Measurements from ENCODE around the gene BMP7.
"Not testable (repeated sequence)": the region's sequence is repeated elsewhere in the genome, so short reads cannot be mapped to it uniquely, and the experiment has no call there.

Gene BMP7

DNA sequence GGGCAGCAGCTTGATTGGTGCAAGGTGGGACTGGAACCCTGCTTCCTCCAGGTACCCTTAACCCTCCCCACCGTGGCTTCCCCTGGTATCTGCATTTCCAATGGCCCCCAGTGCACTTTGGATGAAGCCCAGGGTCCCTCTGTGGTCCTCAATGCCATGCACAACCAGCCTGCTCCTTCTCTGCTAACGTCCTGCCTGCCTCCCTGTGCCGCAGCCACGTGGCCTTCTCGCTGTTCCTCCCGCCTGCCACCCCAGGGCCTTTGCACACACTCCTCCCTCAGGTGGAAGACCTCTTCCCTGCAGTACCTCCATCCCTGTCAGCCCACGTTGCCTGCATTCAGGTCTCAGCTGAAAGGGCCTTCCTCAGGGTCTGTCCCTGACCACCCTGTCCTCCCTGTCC, 101.6 kb downstream of the BMP7 start:
- DNase-seq: no peak

DNA sequence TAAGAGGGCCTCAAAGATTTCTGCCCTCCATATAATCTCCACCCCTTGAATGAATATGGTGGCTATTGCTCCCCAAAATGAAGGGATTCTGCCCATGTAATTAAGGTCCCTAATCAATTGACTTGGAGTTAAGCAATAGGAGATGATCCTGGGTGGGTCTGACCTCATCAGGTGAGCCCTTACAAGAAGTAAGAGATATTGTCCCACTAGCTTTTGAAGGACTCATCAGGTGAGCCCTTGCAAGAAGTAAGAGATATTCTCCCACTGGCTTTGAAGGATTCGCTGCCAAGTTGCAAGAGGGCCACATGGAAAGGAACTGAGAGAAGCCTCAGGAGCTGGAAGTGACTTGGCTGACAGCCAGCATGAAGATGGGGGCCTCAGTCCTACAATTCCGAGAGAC, 103.4 kb downstream of the BMP7 start:
- DNase-seq: no peak

DNA sequence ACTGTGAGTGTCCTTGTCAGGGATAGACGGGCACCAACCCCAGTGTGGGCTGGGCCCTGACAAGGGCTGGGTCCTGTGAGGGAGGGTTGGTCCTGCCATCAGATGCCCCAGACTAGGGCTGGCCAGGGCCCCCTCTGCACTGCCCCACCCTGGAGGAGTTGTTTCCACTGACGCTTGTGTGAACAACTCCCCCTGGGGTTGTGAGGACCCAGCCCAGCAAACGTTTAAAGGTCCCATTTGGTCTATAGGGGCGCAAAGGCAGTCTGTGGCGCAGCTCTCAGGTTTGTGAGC, 104.1 kb downstream of the BMP7 start:
- no peak for DNase-seq

DNA sequence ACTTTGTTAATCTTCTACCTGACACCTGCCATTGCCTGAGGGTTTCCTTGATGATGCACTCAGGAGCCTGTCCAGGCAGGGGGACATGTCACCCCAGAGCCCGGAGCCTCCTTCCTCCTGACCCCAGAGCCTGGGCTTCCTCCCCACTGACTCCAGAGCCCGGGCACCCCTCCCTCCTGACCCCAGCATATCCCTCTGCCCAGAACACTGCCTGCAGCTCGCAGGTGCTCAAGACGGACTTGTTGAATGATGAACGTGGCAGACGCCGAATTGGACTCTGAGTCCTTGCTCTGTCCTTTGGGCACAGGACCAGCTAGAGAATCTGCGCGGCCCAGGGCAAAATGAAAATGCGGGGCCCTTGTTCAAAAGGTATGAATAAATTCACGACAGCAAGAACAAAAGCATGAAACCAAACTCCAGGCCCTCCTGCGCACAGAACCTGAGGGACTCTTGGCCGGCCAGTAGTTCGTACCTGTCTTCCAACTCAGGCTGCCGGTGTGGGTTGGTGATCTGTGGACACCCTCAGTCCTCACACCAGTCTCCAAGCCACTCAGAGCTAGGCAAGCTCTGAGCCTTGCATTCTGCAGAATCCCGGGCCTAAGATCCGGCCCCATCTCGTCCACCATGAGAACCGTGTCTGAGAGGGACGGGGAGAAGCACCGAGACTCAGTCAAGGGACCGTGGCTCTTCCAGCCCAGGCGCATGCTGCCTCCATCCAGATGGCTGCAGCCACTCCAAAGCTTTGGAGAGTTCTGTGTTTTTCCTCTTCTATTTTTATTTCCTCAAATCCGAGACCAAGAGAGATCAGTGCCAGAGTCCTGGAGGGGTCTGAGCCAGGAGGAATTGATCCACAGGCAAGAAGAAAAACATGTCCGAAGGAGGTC, 104.7 kb downstream of the BMP7 start:
- DNase-seq: no peak

DNA sequence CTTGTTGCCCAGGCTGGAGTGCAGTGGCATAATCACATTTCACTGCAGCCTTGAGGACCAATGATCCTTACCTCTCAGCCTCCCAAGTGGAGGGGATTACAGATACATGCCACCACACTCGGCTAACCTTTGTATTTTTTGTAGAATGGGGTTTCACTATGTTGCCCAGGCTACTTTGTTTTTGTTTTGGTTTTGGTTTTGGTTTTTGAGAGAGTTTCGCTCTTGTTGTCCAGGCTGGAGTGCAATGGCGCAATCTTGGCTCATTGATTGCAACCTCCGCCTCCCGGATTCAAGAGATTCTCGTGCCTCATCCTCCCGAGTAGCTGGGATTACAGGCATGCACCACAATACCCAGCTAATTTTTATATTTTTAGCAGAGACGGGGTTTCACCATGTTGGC, 105.5 kb downstream of the BMP7 start:
- DNase-seq: no peak

DNA sequence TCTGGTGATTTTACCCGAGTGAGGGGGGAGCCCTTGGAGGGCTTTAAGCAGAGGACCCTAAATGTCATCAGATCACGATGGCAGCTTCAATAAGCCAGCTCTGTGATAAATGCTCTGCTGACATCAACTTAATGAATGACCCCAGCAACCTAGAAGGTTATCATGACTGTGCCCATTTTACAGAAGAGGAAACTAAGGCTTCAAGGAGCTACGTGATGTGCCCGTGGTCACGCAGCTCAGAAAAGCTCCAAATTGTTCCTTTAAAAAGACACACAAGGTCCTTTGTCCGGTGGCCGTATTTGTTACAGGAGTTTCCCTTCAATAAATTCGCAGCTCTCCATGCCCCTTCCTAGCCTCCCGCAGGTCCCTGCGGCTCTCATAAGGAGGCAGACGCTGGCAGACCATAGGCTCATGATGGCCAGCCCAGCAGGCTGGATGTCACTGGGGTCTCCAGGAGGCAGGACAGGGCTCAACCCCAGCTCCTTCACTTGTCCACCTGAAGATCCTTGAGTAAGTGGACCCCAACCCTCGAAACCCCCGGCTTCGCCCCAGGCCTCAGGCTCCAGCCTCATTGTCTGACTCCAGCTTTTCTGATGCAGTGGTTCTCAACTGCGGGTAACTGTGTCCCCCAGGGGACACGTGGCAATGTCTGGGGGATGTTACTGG, 106.4 kb downstream of the BMP7 start:
- DNase-seq: no peak

DNA sequence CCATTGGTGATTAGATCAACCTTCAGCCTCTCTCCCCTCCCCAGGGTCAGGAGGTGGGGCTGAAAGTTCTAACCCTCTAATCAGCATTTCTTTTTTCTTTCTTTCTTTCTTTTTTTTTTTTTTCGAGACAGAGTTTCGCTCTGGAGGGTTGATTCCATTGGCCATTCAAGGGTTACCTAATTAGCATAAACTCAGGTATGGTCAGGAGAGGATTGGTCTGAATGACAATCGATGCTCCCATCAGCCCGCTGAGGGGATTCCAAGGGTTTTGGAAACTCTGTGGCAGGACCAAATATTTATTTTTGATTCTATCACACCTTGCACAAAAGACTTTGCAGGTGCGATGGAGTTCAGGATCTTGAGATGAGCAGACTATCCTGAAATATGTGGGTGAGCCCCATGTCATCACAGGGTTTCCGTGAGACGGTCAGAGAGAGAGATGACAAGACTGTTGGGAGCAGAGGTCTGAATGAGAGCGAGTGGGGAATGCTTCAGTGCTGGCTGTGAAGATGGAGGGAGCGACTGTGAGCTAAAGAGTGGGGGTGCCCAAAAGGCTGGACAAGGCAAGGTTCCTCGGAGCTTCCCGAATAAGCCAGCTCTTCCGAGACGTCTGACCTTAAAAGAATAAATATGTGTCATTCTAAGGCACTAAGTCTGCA, 107.1 kb downstream of the BMP7 start:
- no peak for DNase-seq

DNA sequence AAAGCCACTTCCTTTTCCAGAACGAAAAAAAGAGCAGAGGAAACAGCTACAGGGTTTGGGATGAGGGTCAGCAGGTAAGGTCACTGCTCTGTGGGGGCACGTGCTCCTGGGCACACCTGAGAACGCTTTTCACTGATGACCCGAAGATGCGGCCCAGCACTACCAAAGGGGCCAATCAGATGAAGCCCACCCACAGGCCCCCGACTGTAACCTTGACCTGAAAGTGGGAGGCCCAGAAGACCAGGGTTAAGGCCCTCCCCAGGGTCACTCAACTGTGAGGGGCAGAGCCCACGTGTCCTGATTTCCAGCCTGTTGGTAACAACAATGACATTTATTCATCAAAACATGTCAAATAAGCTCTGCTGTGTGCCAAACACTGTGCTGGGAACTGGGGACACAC, 108.0 kb downstream of the BMP7 start:
- DNase-seq: no peak

DNA sequence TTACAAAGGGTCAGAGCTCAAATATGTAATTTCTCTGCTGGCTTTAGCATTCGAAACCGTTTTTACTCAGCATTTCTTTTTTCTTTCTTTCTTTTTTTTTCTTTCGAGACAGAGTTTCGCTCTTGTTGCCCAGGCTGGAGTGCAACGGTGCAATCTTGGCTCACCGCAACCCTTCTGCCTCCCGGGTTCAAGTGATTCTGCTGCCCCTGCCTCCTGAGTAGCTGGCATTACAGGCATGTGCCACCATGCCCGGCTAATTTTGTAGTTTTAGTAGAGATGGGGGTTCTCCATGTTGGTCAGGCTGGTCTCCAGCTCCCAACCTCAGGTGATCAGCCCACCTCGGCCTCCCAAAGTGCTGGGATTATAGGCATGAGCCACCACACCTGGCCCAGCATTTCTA, 108.7 kb downstream of the BMP7 start:
- not testable (repeated sequence) for DNase-seq

DNA sequence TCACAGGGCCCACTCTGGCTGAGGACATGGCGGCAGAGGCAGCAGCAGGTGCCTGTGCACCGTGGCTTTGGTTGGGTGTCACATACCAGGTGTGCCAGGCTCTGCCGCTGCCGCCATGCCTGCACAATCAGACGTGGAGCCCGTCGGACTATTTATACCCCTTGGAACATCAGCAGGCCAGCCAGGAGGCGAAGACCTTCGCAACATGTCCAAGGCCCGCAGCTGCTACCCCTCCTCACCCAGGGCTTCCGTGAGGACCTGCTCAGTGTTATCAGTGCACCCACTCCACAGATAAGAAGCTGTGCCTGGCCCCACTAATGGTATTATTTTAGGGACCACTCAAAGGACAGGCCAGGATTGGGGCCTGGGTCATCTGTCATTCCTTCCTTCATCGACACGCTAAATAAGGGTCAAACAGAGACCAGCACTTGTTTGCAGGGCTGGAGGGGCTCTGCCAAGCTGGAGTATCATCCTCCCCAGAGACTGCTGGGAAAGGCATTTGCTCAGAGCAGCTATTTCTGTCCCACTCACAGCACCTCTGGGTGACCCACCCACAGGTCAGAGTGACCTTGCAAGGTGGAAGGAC, 109.2 kb downstream of the BMP7 start:
- DNase-seq: no peak

DNA sequence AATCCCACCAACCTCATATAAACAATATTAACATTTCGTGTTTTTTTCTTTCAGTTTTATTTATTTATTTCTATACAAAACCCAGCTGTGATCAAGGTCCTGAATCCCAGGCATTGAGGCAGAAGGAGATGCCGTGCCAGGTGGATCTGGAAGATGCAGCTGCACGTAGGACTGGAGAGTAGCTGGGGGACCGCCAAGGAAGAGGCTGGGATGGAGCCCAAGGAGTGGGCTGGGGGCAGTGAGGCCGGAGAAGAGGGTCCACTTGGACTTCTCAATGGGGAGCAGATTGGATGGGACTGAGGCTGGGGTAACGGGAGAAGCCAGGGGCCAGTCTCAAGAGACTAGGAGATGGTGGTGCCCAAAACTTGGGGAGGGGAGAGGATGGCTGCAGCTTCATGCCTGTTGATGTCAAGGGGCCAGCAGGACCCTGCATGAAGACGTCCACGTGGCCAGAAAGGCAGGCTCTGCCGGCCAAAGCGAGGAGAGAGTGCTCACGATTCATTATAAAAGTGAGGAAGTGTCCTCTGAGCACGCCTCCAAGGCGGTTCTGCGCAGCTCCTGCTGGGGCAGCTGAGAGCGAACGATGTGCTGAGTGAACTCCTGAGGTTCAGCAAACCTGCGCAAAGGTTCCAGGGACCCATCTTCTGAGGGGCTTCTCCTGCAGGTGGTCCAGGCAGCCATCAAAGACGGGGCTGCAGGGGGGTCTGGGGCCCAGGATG, 110.3 kb downstream of the BMP7 start:
- no peak for DNase-seq

DNA sequence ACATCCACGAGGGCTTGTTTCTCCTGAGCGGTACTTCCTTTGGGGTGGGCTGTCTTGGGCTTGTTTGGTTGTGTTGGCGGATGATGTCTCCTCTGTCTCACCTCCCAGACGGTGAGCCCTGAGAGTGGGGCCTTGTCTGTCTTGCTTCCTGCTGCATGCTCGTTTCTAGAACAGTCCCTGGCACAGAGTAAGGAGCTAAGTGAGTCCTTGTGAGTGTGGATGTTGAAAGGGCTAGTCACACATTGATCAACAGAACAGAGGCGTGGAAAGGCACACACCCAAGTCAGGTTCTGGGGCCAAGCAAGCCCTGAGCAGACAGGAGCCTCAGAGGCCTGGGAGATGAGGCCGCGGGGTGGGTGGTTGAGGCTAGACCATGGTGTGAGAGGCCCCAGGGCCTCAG, 111.0 kb downstream of the BMP7 start:
- no peak for DNase-seq

DNA sequence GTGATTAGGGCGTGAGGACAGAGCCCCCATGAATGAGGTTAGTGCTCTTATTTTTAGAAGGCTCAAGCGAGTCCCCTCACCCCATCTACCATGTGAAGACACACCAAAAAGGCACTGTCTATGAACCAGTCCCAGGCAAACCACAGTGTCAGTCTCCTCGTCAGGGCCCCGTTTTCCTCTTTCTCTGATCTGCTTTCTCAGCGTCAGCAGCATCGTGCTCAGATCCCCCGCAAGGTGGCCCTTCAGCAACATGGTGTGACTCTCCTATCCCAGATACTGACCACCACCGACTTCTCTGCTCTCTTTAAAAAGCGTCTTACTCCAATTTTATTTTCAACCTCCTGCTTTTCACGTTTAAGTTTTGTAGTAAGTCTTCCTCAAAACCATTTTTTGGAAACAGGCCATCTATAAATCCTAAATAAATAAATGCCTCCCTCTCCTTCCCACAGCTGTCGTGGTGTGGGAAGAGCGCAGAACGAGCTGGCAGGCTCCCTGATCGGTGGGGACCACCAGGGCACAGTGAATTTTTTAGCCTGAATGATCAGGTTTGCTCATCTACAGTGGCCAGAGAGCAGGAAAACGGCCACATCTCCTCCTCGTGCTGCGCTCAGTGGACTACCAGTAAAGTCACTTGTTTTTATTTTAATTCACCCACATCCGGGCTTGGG, 113.1 kb downstream of the BMP7 start:
- no peak for DNase-seq

DNA sequence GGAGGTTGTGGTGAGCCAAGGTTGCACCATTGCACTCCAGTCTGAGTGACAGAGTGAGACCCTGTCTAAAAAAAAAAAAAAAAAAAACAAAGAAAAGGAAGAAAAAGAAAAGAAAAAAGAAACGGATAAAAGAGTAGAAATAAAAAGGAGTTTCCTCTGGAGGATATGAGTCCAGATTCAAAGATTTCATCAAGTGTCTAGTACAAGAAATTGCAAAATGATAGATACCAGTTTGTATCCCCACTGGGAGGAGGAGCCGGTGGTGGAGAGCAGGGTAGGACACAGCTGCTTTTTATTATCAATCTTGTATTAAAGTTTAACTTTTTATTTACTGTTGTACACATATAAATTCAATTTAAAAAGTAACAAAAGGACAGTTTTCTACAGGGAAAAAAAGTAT, 113.9 kb downstream of the BMP7 start:
- DNase-seq: no peak

DNA sequence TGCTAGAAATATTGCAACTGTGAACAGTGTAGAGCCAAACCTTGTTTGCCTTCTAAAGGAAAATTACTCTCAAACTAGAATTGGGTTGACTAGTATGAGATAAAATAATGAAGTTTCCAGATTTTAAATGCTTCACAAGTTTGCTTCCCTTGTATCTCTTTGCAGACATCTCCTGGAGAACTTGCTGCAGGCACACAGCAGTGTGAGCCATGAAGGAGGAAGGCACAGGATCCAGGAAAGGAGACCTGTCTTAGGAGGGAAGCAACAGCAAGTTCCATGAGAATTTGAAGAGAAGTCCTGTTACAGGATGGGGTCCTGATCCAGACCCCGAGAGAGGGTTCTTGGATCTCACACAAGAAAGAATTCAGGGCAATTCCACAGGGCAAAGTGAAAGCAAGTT, 115.9 kb downstream of the BMP7 start:
- DNase-seq: no peak

DNA sequence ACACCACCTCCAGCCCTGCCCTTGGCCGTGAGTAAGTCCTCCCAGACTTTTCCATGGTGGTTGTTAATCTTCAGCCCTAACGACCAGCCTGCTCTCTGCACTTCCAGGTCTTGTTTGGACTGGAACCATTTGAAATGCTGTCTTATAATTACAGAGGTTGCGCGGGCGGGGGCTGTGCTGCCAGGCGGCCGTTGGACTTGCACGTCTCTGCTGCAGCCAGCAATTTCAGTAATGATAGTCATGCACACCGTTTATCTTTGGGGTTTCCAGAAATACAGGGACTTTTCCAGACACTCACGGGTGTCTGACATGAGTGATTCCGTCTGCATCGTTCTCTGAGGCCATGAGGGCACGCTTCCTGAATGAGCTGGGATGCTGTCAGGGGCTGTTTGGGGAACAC, 118.2 kb downstream of the BMP7 start:
- DNase-seq: no peak

DNA sequence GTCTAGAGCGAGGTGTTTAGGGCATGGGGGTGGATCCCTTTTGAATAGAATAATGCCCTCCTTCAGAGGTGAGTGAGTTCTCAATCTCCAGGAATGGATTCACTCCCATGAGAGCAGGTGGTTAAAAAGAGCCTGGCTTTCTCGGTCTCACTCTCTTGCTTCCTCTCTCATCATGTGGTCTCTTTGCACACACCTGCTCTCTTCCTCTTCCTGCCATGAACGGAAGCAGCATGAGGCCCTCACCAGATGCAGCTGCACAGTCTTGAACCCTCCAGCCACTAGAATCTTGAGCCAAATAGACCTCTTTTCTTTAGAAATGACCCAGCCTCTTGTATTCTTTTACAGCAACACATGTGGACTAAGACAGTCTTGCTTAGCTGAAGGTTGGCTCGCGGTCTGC, 119.3 kb downstream of the BMP7 start:
- no peak for DNase-seq

DNA sequence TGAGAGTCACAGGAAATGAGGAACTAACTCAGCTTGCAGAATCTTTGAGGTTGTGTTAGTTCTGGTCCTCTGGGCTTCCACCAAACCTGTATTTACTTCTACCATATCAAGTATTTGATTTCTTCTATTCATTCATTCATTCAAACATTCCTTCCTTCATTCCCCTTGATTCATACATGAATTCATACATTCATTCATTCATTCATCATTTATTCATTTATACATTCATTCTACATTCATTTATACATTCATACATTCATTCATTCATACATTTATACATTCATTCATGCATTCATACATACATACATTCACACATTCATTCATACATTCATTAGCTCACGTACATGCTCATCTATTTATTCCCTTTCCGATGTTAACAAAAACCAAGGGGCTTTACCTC, 120.3 kb downstream of the BMP7 start:
- DNase-seq: no peak

DNA sequence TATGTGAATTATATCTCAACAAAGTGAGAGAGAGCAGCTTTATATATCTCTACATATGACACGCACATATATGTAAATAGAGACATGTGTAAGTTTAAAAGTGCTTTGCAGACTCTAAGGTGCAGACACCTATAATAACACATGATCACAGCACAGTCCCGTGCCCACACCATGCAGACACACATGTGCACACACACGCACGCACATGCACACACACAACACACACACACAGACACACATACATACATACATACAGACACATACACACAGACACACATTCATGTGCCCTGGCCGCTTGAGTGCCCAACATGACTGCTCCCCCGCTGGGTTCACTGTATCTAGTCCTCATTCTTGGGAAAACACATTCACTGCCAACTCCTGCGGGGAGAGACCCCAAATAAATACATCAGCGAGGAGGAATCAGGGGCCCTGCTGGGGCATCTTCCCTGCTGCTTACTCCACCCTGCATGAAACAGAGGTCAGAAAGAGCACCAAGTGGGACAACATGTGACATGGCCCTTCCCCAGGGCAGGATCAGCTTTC, 121.3 kb downstream of the BMP7 start:
- DNase-seq: no peak

DNA sequence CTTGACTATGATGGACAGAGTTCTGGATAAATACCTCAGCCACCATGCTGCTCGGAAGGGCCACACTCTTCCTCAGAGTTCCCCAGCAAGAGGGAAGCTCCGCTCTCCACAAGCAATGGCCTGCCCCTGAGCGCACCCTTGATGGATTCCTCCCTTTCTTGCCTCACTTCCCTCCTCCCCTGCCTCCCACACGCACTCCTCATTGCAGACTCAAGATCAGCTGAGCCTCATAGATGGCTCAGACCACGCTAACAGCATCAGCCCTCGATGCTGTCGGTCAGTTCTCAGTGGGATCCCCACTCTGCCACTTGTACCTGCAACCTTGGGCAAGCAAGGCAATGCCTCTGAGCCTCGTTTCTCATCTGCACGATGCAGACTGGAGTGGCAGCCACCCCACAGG, 123.3 kb downstream of the BMP7 start:
- DNase-seq: no peak

DNA sequence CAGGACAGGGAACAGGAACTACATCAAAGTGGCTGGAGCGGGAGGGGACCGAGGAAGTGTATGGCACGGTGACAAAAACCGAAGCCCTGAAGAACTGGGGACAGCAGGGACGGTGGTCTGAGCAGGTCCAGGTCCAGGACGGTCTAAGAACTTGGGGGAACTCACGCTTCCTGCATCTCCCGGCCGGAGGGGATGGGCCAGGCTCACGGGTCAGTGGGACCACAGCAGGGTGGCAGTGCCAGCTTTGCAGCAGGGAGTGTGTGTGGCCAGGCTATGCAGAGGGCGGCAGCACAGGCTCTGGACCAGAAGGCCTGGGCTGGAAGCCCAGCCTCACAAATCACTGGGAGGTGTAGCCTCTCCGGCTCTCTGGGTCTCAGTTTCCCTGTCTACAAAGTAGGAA, 123.8 kb downstream of the BMP7 start:
- no peak for DNase-seq

DNA sequence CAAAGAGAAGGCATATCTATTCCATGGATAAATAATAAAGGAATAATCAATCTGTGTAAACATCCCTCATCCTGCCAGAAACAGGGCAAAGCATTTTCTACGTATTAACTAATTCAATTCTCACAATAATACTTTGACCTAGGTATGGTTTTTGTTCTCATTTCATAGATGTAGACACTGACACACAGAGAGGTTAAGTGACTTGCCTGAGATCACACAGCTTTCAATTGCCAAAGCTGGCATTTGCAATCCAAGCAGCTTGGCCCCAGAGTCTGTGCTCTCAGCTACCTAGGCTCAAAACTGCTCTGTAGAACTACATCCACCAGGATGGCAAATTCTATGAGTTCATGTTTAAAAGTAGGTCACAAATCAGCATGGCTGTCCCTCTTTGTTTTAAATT, 124.9 kb downstream of the BMP7 start:
- DNase-seq: no peak
